Panc1 (cell line): ENCODE results near the gene ZNF79. TPM values are rescaled to one million over a fixed set of nuclear protein-coding genes. Genes with fewer than 3 reads are reported as not detected.

Experiments
- ATAC-seq: fragments of 200-7000 bp; cut with Tn5 transposase; 2 replicates; pipeline ENCODE4 v1.9.1; 2020; ENCODE audit warnings: mild to moderate bottlenecking, moderate library complexity
- BruUV-seq: library from RNA; stranded (reverse); fragments of 400-500 nt; replicated peaks from 2 replicates; lab custom pipeline; 2021; lab: Mats Ljungman, UMichigan
- CTCF ChIA-PET: fragments of 300-600 bp; sonication (Branson Sonifier 250); formaldehyde crosslinking; loops from one replicate; lab custom pipeline; 2022; ENCODE audit warnings: antibody characterized with exemption; lab: Charles Lee
- POLR2A ChIA-PET: fragments of 300-600 bp; sonication (Branson Sonifier 250); formaldehyde crosslinking; loops from one replicate; lab custom pipeline; 2022; ENCODE audit warnings: antibody characterized with exemption; lab: Charles Lee
- DNase-seq: peaks from one replicate; pipeline ENCODE4 v3.0.0-alpha.2; 2010; ENCODE audit warnings: low read depth, low spot score
- H3K27ac ChIP-seq: 2 replicates; pipeline ENCODE4 v1.5.1; 2011; ENCODE audit warnings: mild to moderate bottlenecking, low read length, inconsistent platforms
- H3K27me3 ChIP-seq: fragments of 200-500 bp; sonication (Bioruptor generic); 2 replicates; pipeline ENCODE4 v1.6.0; 2014; ENCODE audit warnings: low read length, inconsistent platforms; ENCODE audit not compliant: control insufficient read depth, insufficient read depth
- H3K36me3 ChIP-seq: fragments of 200-500 bp; sonication (Bioruptor generic); 2 replicates; pipeline ENCODE4 v1.5.1; 2014; ENCODE audit warnings: inconsistent platforms, mild to moderate bottlenecking, low read length, moderate library complexity; ENCODE audit not compliant: control insufficient read depth, insufficient read depth
- H3K4me1 ChIP-seq: 2 replicates; pipeline ENCODE4 v1.5.1; 2011; ENCODE audit warnings: inconsistent platforms, mild to moderate bottlenecking, low read length, moderate library complexity; ENCODE audit not compliant: control insufficient read depth, insufficient read depth
- H3K4me3 ChIP-seq, 2 experiments: 2 replicates each; pipeline ENCODE4 v1.5.1; 2011 to 2012; ENCODE audit warnings: low read depth in 2 of 2, low read length in 2 of 2, mild to moderate bottlenecking in 2 of 2, inconsistent platforms in 1 of 2, moderate library complexity in 1 of 2
- H3K9me3 ChIP-seq: fragments of 200-500 bp; sonication (Bioruptor generic); 2 replicates; pipeline ENCODE4 v1.5.1; 2014; ENCODE audit warnings: low read depth, mild to moderate bottlenecking, inconsistent platforms, low read length, moderate library complexity; ENCODE audit not compliant: control insufficient read depth, insufficient read depth
- CTCF ChIP-seq: fragments of 450-650 bp; IDR thresholded peaks from 2 replicates; pipeline ENCODE4 v1.5.1; 2017; ENCODE audit warnings: mild to moderate bottlenecking
- POLR2AphosphoS5 ChIP-seq: IDR thresholded peaks from 2 replicates; pipeline ENCODE4 v1.6.1; 2012; ENCODE audit warnings: mild to moderate bottlenecking, low read depth, low read length, moderate library complexity
- SIN3A ChIP-seq: IDR thresholded peaks from 2 replicates; pipeline ENCODE4 v1.6.1; 2012; ENCODE audit warnings: low read depth, mild to moderate bottlenecking, low read length, moderate library complexity, borderline replicate concordance; ENCODE audit not compliant: insufficient read depth
- TCF7L2 ChIP-seq: IDR thresholded peaks from 2 replicates; pipeline ENCODE4 v1.6.1; 2011; ENCODE audit warnings: mild to moderate bottlenecking, low read depth, low read length, inconsistent platforms
- in situ Hi-C: cut with HindIII; loops from 2 replicates; pipeline ENCODE4 v1.10.0; 2016; ENCODE audit warnings: low sequenced_read_pairs, low pct_unique_long_range_greater_than_20kb
- intact Hi-C: fragments of 100-400 bp; cut with micrococcal nuclease; formaldehyde crosslinking; loops from one replicate; pipeline ENCODE4 v1.10.0; 2022; ENCODE audit not compliant: unreplicated experiment
- total RNA-seq: library from RNA; stranded (reverse); gene quantifications from one replicate; pipeline ENCODE4 v1.2.1, GENCODE V29; 2021; ENCODE audit not compliant: unreplicated experiment
- TF ChIP-seq, protein P1 (sequence below), 2 experiments: IDR thresholded peaks; 2 replicates each; pipeline ENCODE4 v1.6.1; 2011 to 2012; ENCODE audit warnings: low read depth in 2 of 2, control low read depth in 1 of 2, low read length in 1 of 2, mild to moderate bottlenecking in 1 of 2, moderate library complexity in 1 of 2; ENCODE audit not compliant: insufficient read depth in 1 of 2

Gene ZNF79
- total RNA-seq, 1 experiment from 2014 or later, result 5.4 TPM

DNA sequence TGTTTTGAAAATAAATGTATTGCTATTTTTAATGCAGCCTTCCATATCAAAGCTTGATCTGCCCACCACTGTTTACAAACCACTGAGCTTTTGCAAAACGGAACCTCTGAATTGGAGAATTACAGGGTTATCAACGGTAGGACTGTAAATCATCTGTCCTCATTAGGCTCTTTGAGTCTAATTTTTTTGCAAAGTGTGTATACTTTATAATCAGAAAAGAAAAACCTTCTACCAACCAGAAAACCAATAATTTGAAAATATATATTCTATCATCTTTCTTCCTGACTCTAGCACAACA is 34.0 kb upstream of the ZNF79 start:
- no peak for ATAC-seq
- intact Hi-C loops, result no loop called here
- TF ChIP-seq SIN3A, result no peak
- no peak for TF ChIP-seq TCF7L2
- TF ChIP-seq, protein P1, sequence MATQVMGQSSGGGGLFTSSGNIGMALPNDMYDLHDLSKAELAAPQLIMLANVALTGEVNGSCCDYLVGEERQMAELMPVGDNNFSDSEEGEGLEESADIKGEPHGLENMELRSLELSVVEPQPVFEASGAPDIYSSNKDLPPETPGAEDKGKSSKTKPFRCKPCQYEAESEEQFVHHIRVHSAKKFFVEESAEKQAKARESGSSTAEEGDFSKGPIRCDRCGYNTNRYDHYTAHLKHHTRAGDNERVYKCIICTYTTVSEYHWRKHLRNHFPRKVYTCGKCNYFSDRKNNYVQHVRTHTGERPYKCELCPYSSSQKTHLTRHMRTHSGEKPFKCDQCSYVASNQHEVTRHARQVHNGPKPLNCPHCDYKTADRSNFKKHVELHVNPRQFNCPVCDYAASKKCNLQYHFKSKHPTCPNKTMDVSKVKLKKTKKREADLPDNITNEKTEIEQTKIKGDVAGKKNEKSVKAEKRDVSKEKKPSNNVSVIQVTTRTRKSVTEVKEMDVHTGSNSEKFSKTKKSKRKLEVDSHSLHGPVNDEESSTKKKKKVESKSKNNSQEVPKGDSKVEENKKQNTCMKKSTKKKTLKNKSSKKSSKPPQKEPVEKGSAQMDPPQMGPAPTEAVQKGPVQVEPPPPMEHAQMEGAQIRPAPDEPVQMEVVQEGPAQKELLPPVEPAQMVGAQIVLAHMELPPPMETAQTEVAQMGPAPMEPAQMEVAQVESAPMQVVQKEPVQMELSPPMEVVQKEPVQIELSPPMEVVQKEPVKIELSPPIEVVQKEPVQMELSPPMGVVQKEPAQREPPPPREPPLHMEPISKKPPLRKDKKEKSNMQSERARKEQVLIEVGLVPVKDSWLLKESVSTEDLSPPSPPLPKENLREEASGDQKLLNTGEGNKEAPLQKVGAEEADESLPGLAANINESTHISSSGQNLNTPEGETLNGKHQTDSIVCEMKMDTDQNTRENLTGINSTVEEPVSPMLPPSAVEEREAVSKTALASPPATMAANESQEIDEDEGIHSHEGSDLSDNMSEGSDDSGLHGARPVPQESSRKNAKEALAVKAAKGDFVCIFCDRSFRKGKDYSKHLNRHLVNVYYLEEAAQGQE (IDR thresholded peaks at IDR 0.05; ENCODE audit: insufficient read depth in 1 of 2, low read depth in 2 of 2, low read length in 1 of 2), result no peak
- no peak for TF ChIP-seq CTCF
- no peak for TF ChIP-seq POLR2AphosphoS5
- ChIA-PET POLR2A (no interaction called here), CTCF (no interaction called here)
- in situ Hi-C loops, result no loop called here
- no peaks in the 10 kb centered on the region for H3K27me3 ChIP-seq
- H3K4me3 ChIP-seq, result no peak overlapping the region
- no peaks in the 10 kb centered on the region for H3K36me3 ChIP-seq
- peak overlapping the region; percentile 93 for H3K27ac ChIP-seq
- no peaks in the 10 kb centered on the region for H3K9me3 ChIP-seq
- BruUV-seq, result no TSS peak
- DNase-seq, result no peak
- H3K4me1 ChIP-seq, result peaks cover 35% of the 10 kb centered on the region

DNA sequence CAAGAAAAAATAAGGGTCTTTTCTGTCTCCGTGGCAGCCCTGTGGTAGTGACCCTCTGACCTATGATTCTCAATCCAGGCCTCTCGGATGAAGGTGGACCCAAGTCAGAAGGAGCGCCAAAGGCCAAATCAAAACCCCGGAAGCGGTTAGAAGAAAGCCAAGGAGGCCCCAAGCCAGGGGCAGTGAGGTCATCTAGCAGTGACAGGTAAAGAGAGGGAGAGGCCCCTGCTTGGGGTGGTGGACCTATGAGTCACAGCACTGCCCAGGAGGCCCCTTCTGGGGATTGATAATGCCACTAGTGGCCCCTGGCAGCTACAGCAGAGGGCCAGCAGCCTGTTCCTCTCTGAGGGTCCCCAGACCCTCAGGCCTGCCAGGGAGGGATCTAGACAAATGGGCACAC is 33.6 kb upstream of the ZNF79 start:
- BruUV-seq, result no TSS peak
- ATAC-seq, result no peak
- no peak overlapping the region for H3K4me3 ChIP-seq
- H3K9me3 ChIP-seq, result no peaks in the 10 kb centered on the region
- in situ Hi-C loops (no loop called here), intact Hi-C loops (no loop called here)
- no peak for DNase-seq
- ChIA-PET POLR2A (no interaction called here), CTCF (no interaction called here)
- no peaks in the 10 kb centered on the region for H3K36me3 ChIP-seq
- H3K4me1 ChIP-seq, result peaks cover 36% of the 10 kb centered on the region
- TF ChIP-seq POLR2AphosphoS5 (no peak), CTCF (no peak), SIN3A (no peak), TCF7L2 (0 out of 2 replicates have a peak, but pooled peaks have one; percentile 21)
- TF ChIP-seq, protein P1 (IDR thresholded peaks at IDR 0.05; ENCODE audit: insufficient read depth in 1 of 2, low read depth in 2 of 2, low read length in 1 of 2), result no peak
- no peaks in the 10 kb centered on the region for H3K27me3 ChIP-seq
- peak overlapping the region; percentile 93 for H3K27ac ChIP-seq
